Measurements from ENCODE around the gene COL11A2. TPM values are rescaled to one million over a fixed set of nuclear protein-coding genes. Genes with fewer than 3 reads are reported as not detected.

The COL11A2 gene
- total and polyA plus RNA-seq, 12 donors, result 0.52 to 8.7 (median 0.94) TPM

GRCh38 chr6:33204415-33205190 lies 12.3 kb upstream of the COL11A2 start, which contains the start of gene HSD17B8:
TSS of gene HSD17B8 (plus strand) at chr6:33204655. CDS start at chr6:33204669, 14 bp downstream.
- Histone ChIP-seq H3K4me3 (peak within 1 kb of the TSS; percentile 40 to 83 (median 72)), H3K9me3 (no peaks in the 10 kb centered on the region), H3K4me1 (peaks cover 21 to 62% (median 45%) of the 10 kb centered on the region in 9 donors), H3K27ac (peak within 1 kb of the TSS in 9 of 10 donors; percentile 61 to 85 (median 75)), H3K36me3 (peaks cover 0 to 31% (median 21%) of the 10 kb centered on the region in 9 donors), H3K27me3 (no peaks in the 10 kb centered on the region)
- DNase-seq (peak; percentile 96), ATAC-seq (peak; percentile 71 to 80 (median 76))
- no peak for TF ChIP-seq CTCF (IDR thresholded peaks at IDR 0.05)
- 1 to 2% methylated on average over 48 of the region's 48 CpGs for WGBS, 2 donors
- intact Hi-C loops (cut with DNase I), result loop anchor here in 3 of 10 donors (5.0 to 10.0 kb wide), 3 partner anchors 43 to 1030 kb away; partner anchors contain the start of genes AGPAT1 (in 1 of the 3) and RNF5 (in 1 of the 3)

GRCh38 chr6:33204165-33204414 lies 11.8 kb upstream of the COL11A2 start:
- peaks cover 22 to 62% (median 49%) of the 10 kb centered on the region in 9 donors for H3K4me1 ChIP-seq
- 3 to 8% methylated on average over 4 of the region's 4 CpGs for WGBS, 2 donors
- H3K36me3 ChIP-seq, result peaks cover 0 to 27% (median 19%) of the 10 kb centered on the region in 9 donors
- TF ChIP-seq CTCF (IDR thresholded peaks at IDR 0.05), result no peak
- no peaks in the 10 kb centered on the region for H3K9me3 ChIP-seq
- no peak for ATAC-seq
- H3K4me3 ChIP-seq, result peak overlapping the region in 9 of 10 donors; percentile 45 to 83 (median 74)
- peak overlapping the region in 3 of 10 donors; percentile 74 to 85 (median 81) for H3K27ac ChIP-seq
- DNase-seq, result no peak
- no peaks in the 10 kb centered on the region for H3K27me3 ChIP-seq
- intact Hi-C loops (cut with DNase I), result loop anchor here in 3 of 10 donors (5.0 to 10.0 kb wide), 3 partner anchors 43 to 1029 kb away; partner anchors contain the start of genes AGPAT1 (in 1 of the 3) and RNF5 (in 1 of the 3)

DNA sequence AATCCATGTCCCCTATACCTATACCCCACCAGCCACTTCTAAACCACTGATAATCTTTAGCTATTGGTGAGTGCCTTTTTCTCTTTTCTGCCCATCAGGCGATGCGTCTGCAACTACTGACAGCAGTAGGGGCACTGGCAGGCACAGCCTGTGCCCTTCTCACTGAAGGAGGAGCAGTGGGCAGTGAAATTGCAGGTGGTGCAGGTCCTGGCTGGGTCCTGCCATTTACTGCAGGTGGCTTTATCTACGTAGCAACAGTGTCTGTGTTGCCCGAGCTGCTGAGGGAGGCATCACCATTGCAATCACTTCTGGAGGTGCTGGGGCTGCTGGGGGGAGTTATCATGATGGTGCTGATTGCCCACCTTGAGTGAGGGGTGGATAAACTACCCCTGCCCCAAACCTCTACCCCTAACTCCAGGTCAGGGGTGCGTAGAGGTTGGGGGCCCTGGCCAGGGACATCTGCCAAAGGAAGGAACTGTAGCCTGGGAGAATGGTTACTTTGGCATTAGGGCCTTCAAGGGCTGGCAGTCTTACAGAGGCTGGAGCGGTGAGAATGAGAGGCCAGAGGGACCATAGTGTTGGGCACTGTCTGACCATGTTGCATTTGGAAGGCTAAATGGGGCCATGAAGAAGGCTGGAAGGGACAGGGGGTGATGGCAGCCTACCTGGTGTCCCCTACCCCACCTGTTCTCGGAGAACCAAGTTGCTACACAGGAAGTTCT lies 11.3 kb upstream of the COL11A2 start:
- intact Hi-C loops (cut with DNase I), result loop anchor here in 3 of 10 donors (5.0 to 10.0 kb wide), 3 partner anchors 44 to 1029 kb away; partner anchors contain the start of genes AGPAT1 (in 1 of the 3) and RNF5 (in 1 of the 3)
- DNase-seq (no peak), ATAC-seq (no peak)
- Histone ChIP-seq H3K4me3 (peak overlapping the region in 6 of 10 donors; percentile 45 to 80 (median 72)), H3K9me3 (no peaks in the 10 kb centered on the region), H3K27me3 (no peaks in the 10 kb centered on the region), H3K4me1 (peaks cover 26 to 62% (median 53%) of the 10 kb centered on the region in 9 donors), H3K27ac (peak overlapping the region in 1 of 10 donors; percentile 74), H3K36me3 (peaks cover 0 to 27% (median 19%) of the 10 kb centered on the region in 9 donors)
- WGBS, 2 donors, result 86% methylated on average over 7 of the region's 7 CpGs
- no peak for TF ChIP-seq CTCF (IDR thresholded peaks at IDR 0.05)

GRCh38 chr6:33202799-33203198 lies 10.5 kb upstream of the COL11A2 start:
- H3K9me3 ChIP-seq, result no peaks in the 10 kb centered on the region
- H3K4me1 ChIP-seq, result peaks cover 26 to 70% (median 62%) of the 10 kb centered on the region in 9 donors
- ATAC-seq (no peak), DNase-seq (no peak)
- intact Hi-C loops (cut with DNase I), result loop anchor here in 3 of 10 donors (5.0 to 10.0 kb wide), 3 partner anchors 45 to 1028 kb away; partner anchors contain the start of genes AGPAT1 (in 1 of the 3) and RNF5 (in 1 of the 3)
- WGBS, 2 donors, result 91% methylated on average over 6 of the region's 6 CpGs
- no peak overlapping the region for H3K27ac ChIP-seq
- peak overlapping the region in 1 of 10 donors; percentile 83 for H3K4me3 ChIP-seq
- H3K36me3 ChIP-seq, result peaks cover 0 to 31% (median 19%) of the 10 kb centered on the region in 9 donors
- no peaks in the 10 kb centered on the region for H3K27me3 ChIP-seq
- TF ChIP-seq CTCF (IDR thresholded peaks at IDR 0.05), result no peak
